Activated naive CD8-positive, alpha-beta T cell treated with anti-CD3 and anti-CD28 coated beads, Interleukin-2, amount 50 U/mL, for 16 hours (primary cell): ENCODE measurements around the gene DCP1A.

ENCODE experiments used
- DNase-seq: peaks from one replicate; pipeline ENCODE4 v3.0.0-alpha.2; 2020; ENCODE audit warnings: low read depth, low spot score

The DCP1A gene

GRCh38 chr3:53247619-53248018 lies 99.7 kb downstream of the DCP1A start:
- DNase-seq: no peak

- no peak for DNase-seq
These were observed 103.1 kb downstream of the DCP1A start for GRCh38 chr3:53244271-53244670.

GRCh38 chr3:53243785-53244184 lies 103.6 kb downstream of the DCP1A start:
- DNase-seq: no peak

GRCh38 chr3:53243165-53243564 lies 104.2 kb downstream of the DCP1A start:
- DNase-seq: no peak

- no peak for DNase-seq
These were observed 104.7 kb downstream of the DCP1A start for GRCh38 chr3:53242642-53243041.

- DNase-seq: no peak
These were observed 105.2 kb downstream of the DCP1A start for GRCh38 chr3:53242155-53242554.

GRCh38 chr3:53240989-53241972 lies 106.1 kb downstream of the DCP1A start:
- no peak for DNase-seq

GRCh38 chr3:53239800-53240199 lies 107.5 kb downstream of the DCP1A start:
- no peak for DNase-seq

- no peak for DNase-seq
These were observed 108.5 kb downstream of the DCP1A start for GRCh38 chr3:53238886-53239285.

- DNase-seq: no peak
These were observed 109.1 kb downstream of the DCP1A start for GRCh38 chr3:53238051-53238850.

GRCh38 chr3:53236112-53236841 lies 111.1 kb downstream of the DCP1A start:
- DNase-seq: no peak

GRCh38 chr3:53235545-53235944 lies 111.8 kb downstream of the DCP1A start:
- DNase-seq: no peak

GRCh38 chr3:53234841-53235232 lies 112.5 kb downstream of the DCP1A start:
- no peak for DNase-seq

- no peak for DNase-seq
These were observed 113.1 kb downstream of the DCP1A start for GRCh38 chr3:53234130-53234840.
